Activated CD4-positive, CD25-positive, alpha-beta regulatory T cell treated with anti-CD3 and anti-CD28 coated beads, Interleukin-2, amount 50 U/mL, for 72 hours (primary cell): ENCODE data around the gene ZDHHC4.
A peak's percentile ranks its signal among the peaks of the same experiment; 100 is the strongest.

ENCODE experiments used
- DNase-seq: peaks from one replicate; pipeline ENCODE4 v3.0.0; 2021

ZDHHC4 gene

GRCh38 chr7:6577369-6578113, at the start of gene ZDHHC4:
Gene ZDHHC4, plus strand, starts transcription at chr7:6577454. Its CDS starts 3,108 bp downstream, at chr7:6580562.
- peak; percentile 86 for DNase-seq

GRCh38 chr7:6528401-6529130, 48.7 kb upstream of the ZDHHC4 start:
- DNase-seq, result no peak

GRCh38 chr7:6529643-6530042, 47.6 kb upstream of the ZDHHC4 start:
- DNase-seq, result no peak

- DNase-seq, result peak; percentile 51
Measured at GRCh38 chr7:6530626-6531491, 46.4 kb upstream of the ZDHHC4 start.

GRCh38 chr7:6531492-6532279, 45.6 kb upstream of the ZDHHC4 start:
- no peak for DNase-seq

GRCh38 chr7:6532516-6532915, 44.7 kb upstream of the ZDHHC4 start:
- no peak for DNase-seq

GRCh38 chr7:6533893-6534495, 43.3 kb upstream of the ZDHHC4 start:
- DNase-seq, result no peak

- DNase-seq, result no peak
Measured at GRCh38 chr7:6536262-6537260, 40.7 kb upstream of the ZDHHC4 start.

GRCh38 chr7:6542368-6542767, 34.9 kb upstream of the ZDHHC4 start:
- DNase-seq, result no peak

GRCh38 chr7:6545398-6546126, 31.7 kb upstream of the ZDHHC4 start:
- DNase-seq, result no peak

GRCh38 chr7:6546498-6547251, 30.6 kb upstream of the ZDHHC4 start:
- no peak for DNase-seq

- no peak for DNase-seq
Measured at GRCh38 chr7:6547400-6547799, 29.9 kb upstream of the ZDHHC4 start.

- no peak for DNase-seq
Measured at GRCh38 chr7:6551016-6551511, 26.2 kb upstream of the ZDHHC4 start, which contains the start of gene GRID2IP. Gene GRID2IP, minus strand, starts transcription at chr7:6551461. Its CDS starts 25 bp downstream, at chr7:6551436.

GRCh38 chr7:6553448-6554044, 23.7 kb upstream of the ZDHHC4 start:
- DNase-seq, result no peak

GRCh38 chr7:6554848-6555247, 22.4 kb upstream of the ZDHHC4 start:
- no peak for DNase-seq

- DNase-seq, result no peak
Measured at GRCh38 chr7:6556196-6556595, 21.1 kb upstream of the ZDHHC4 start.

GRCh38 chr7:6558837-6559236, 18.4 kb upstream of the ZDHHC4 start:
- DNase-seq, result no peak

GRCh38 chr7:6559896-6560295, 17.4 kb upstream of the ZDHHC4 start:
- DNase-seq, result no peak

GRCh38 chr7:6562106-6562505, 15.1 kb upstream of the ZDHHC4 start:
- DNase-seq, result no peak
